ENCODE measurements around the gene PIGV.

GRCh38 chr1:26754086-26754874, 33.5 kb upstream of the PIGV start:
- no peak for TF ChIP-seq POLR2A (IDR thresholded peaks at IDR 0.05)
- TF ChIP-seq, protein P1, sequence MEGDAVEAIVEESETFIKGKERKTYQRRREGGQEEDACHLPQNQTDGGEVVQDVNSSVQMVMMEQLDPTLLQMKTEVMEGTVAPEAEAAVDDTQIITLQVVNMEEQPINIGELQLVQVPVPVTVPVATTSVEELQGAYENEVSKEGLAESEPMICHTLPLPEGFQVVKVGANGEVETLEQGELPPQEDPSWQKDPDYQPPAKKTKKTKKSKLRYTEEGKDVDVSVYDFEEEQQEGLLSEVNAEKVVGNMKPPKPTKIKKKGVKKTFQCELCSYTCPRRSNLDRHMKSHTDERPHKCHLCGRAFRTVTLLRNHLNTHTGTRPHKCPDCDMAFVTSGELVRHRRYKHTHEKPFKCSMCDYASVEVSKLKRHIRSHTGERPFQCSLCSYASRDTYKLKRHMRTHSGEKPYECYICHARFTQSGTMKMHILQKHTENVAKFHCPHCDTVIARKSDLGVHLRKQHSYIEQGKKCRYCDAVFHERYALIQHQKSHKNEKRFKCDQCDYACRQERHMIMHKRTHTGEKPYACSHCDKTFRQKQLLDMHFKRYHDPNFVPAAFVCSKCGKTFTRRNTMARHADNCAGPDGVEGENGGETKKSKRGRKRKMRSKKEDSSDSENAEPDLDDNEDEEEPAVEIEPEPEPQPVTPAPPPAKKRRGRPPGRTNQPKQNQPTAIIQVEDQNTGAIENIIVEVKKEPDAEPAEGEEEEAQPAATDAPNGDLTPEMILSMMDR (IDR thresholded peaks at IDR 0.05): no peak

All from testis (tissue), 2 donors.